ENCODE results near the gene ERC2. TPM values are rescaled to one million over a fixed set of nuclear protein-coding genes. Genes with fewer than 3 reads are reported as not detected.

Gene ERC2
- polyA plus RNA-seq, 1 experiment, result 0.07 TPM

GRCh38 chr3:56318891-56319290 is 149.4 kb downstream of the ERC2 start:
- ChIA-PET CTCF (interaction anchor here (0.6 kb wide), 1 partner anchor 369 kb away, joined by 5 read pairs; no protein-coding TSS in a partner anchor), POLR2A (no interaction called here)
- no peaks in the 10 kb centered on the region for H3K36me3 ChIP-seq (ENCODE audit: control insufficient read depth, insufficient read depth, low read length)
- DNase-seq (ENCODE audit: low read depth), result no peak
- no peaks in the 10 kb centered on the region for H3K27me3 ChIP-seq (ENCODE audit: control insufficient read depth, insufficient read depth, low read length)
- TF ChIP-seq CTCF (IDR thresholded peaks at IDR 0.05; ENCODE audit: insufficient read depth, low read depth, low read length), result no peak
- no peak overlapping the region for H3K4me3 ChIP-seq (ENCODE audit: low read depth, low read length)

- H3K27me3 ChIP-seq (ENCODE audit: control insufficient read depth, insufficient read depth, low read length), result no peaks in the 10 kb centered on the region
- ChIA-PET POLR2A (no interaction called here), CTCF (interaction anchor here (1.0 kb wide), 1 partner anchor 13 kb away, joined by 3 read pairs; no protein-coding TSS in a partner anchor)
- H3K4me3 ChIP-seq (ENCODE audit: low read depth, low read length), result no peak overlapping the region
- TF ChIP-seq CTCF (IDR thresholded peaks at IDR 0.05; ENCODE audit: insufficient read depth, low read depth, low read length), result no peak
- no peaks in the 10 kb centered on the region for H3K36me3 ChIP-seq (ENCODE audit: control insufficient read depth, insufficient read depth, low read length)
- DNase-seq (ENCODE audit: low read depth), result no peak
Observed at GRCh38 chr3:56316944-56317343, 151.3 kb downstream of the ERC2 start.

GRCh38 chr3:56314842-56315241 is 153.4 kb downstream of the ERC2 start:
- CTCF ChIA-PET, result interaction anchor here (1.3 kb wide), 1 partner anchor 11 kb away, joined by 5 read pairs; no protein-coding TSS in a partner anchor

DNA sequence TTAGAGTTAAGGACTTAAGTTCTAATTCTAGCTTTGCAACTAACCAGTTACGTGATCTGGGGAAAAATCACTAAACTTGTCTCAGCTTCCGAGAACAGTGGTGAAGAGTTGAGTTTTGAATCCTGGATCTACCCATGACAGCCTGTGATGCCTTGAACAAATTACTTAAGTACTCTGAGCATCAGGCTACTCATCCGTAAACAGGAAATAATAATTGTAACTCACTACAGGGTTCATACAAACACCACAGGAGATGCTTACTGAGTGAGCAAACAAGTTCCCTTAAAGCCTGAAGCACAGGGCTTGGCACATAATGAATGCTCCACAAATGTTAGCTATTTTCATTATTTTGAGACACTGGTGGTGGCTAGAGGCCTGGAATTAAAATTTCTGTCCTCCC is 158.8 kb downstream of the ERC2 start:
- no peaks in the 10 kb centered on the region for H3K27me3 ChIP-seq (ENCODE audit: control insufficient read depth, insufficient read depth, low read length)
- CTCF ChIA-PET, result no interaction called here
- TF ChIP-seq CTCF (IDR thresholded peaks at IDR 0.05; ENCODE audit: insufficient read depth, low read depth, low read length), result no peak
- H3K36me3 ChIP-seq (ENCODE audit: control insufficient read depth, insufficient read depth, low read length), result no peaks in the 10 kb centered on the region
- POLR2A ChIA-PET, result no interaction called here
- H3K4me3 ChIP-seq (ENCODE audit: low read depth, low read length), result no peak overlapping the region
- no peak for DNase-seq (ENCODE audit: low read depth)

More at GRCh38 chr3:56314842-56315241, 153.4 kb downstream of the ERC2 start:
- no peaks in the 10 kb centered on the region for H3K36me3 ChIP-seq (ENCODE audit: control insufficient read depth, insufficient read depth, low read length)
- no peak for TF ChIP-seq CTCF (IDR thresholded peaks at IDR 0.05; ENCODE audit: insufficient read depth, low read depth, low read length)
- no peak overlapping the region for H3K4me3 ChIP-seq (ENCODE audit: low read depth, low read length)
- POLR2A ChIA-PET, result no interaction called here
- H3K27me3 ChIP-seq (ENCODE audit: control insufficient read depth, insufficient read depth, low read length), result no peaks in the 10 kb centered on the region
- peak; percentile 47 for DNase-seq (ENCODE audit: low read depth)

- Histone ChIP-seq H3K27me3 (ENCODE audit: control insufficient read depth, insufficient read depth, low read length) (no peaks in the 10 kb centered on the region), H3K4me3 (ENCODE audit: low read depth, low read length) (no peak overlapping the region), H3K36me3 (ENCODE audit: control insufficient read depth, insufficient read depth, low read length) (no peaks in the 10 kb centered on the region)
- POLR2A ChIA-PET, result no interaction called here
- no peak for TF ChIP-seq CTCF (IDR thresholded peaks at IDR 0.05; ENCODE audit: insufficient read depth, low read depth, low read length)
- CTCF ChIA-PET, result interaction anchor here (0.8 kb wide), 1 partner anchor 17 kb away, joined by 3 read pairs; no protein-coding TSS in a partner anchor
- DNase-seq (ENCODE audit: low read depth), result no peak
Observed at GRCh38 chr3:56308471-56308870, 159.8 kb downstream of the ERC2 start.
